Erythroblast (primary cell): ENCODE data around the gene SUZ12.
"Not testable (repeated sequence)": the region's sequence is repeated elsewhere in the genome, so short reads cannot be mapped to it uniquely, and the experiment has no call there.

ENCODE experiments used
- GATA1 ChIP-seq: IDR thresholded peaks from 2 replicates; pipeline ENCODE4 v1.6.1; 2011; ENCODE audit warnings: low read depth, mild to moderate bottlenecking, control low read depth, low read length, moderate library complexity
- POLR2A ChIP-seq: IDR thresholded peaks from 2 replicates; pipeline ENCODE4 v1.6.1; 2011; ENCODE audit warnings: mild to moderate bottlenecking, low read length

DNA sequence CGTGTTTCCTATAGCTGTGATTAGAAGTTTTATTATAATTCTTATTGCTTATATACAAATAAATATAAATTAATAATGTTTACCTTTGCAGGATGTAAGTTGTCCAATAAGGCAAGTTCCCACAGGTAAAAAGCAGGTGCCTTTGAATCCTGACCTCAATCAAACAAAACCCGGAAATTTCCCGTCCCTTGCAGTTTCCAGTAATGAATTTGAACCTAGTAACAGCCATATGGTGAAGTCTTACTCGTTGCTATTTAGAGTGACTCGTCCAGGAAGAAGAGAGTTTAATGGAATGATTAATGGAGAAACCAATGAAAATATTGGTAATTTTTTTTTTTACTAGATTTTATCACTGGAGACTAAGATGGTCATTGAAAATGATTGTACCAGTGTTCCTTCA, 38.6 kb downstream of the SUZ12 start:
- not testable (repeated sequence) for TF ChIP-seq POLR2A, GATA1
